ENCODE measurements around the gene MGMT.

GRCh38 chr10:129631870-129632623 lies 165.0 kb downstream of the MGMT start:
- TF ChIP-seq CTCF (IDR thresholded peaks at IDR 0.05; ENCODE audit: extremely low read depth in 1 of 2, insufficient read depth in 1 of 2, low read depth in 1 of 2, low read length in 2 of 2) (no peak), POLR2AphosphoS5 (IDR thresholded peaks at IDR 0.05; ENCODE audit: insufficient read depth, low read depth, low read length) (no peak), POLR2A (IDR thresholded peaks at IDR 0.05; ENCODE audit: low read depth, low read length) (no peak), JUN (IDR thresholded peaks at IDR 0.05; ENCODE audit: borderline replicate concordance, insufficient read depth, insufficient read length, low read depth) (no peak), MYC (IDR thresholded peaks at IDR 0.05; ENCODE audit: low read depth, low read length) (no peak), EZH2 (IDR thresholded peaks at IDR 0.05; ENCODE audit: borderline replicate concordance, low read depth, low read length, severe bottlenecking) (no peak)
- TF ChIP-seq, protein P1, sequence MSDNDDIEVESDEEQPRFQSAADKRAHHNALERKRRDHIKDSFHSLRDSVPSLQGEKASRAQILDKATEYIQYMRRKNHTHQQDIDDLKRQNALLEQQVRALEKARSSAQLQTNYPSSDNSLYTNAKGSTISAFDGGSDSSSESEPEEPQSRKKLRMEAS (IDR thresholded peaks at IDR 0.05; ENCODE audit: insufficient read depth, insufficient read length): no peak
